Omental fat pad (tissue), 4 donors: ENCODE results near the gene YPEL1. TPM values are rescaled to one million over a fixed set of nuclear protein-coding genes. Genes with fewer than 3 reads are reported as not detected.

Experiments
- ATAC-seq: fragments of 150-250 bp; one replicate; pipeline ENCODE4 v1.9.1; 2016; ENCODE audit warnings: mild to moderate bottlenecking, moderate library complexity; ENCODE audit not compliant: low FRiP score
- DNase-seq: peaks from one replicate; pipeline ENCODE4 v3.0.0-alpha.2; 2019; ENCODE audit warnings: low spot score
- total RNA-seq, 4 donors: library from RNA; depleted of rRNA; stranded (reverse); fragments of >200 nt; gene quantifications; one replicate each; pipeline ENCODE4 v1.1.0, GENCODE V29; 2016
- TF ChIP-seq, protein P1 (sequence below), 3 donors: fragments of 450-650 bp; IDR thresholded peaks; one replicate each; pipeline ENCODE4 v1.5.1; 2016 to 2017; ENCODE audit warnings: antibody characterized with exemption in 3 of 3, mild to moderate bottlenecking in 3 of 3, moderate library complexity in 2 of 3

Gene YPEL1
- total RNA-seq, 4 donors from 2014 or later, result 2.0 to 5.4 (median 3.7) TPM

DNA sequence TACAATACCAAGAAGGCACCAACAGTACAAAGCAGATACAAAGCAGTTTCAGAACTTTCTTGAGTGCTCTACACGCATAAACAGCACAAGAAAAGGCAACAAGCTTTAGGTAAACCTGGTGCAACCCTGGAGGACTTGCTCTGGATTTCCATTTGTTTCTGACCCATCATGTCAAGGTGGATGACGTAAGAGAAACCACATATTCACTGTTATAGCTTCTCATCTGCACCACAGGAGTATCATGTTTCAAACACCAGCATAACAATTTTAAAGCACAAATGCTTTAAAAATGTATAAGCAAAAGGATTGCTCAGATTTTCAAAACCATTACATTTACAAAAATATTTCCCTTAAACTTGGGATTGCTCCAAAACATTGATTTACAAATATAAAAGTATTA lies 25.0 kb upstream of the YPEL1 start:
- ATAC-seq, result no peak
- DNase-seq, result no peak
- TF ChIP-seq, protein P1, sequence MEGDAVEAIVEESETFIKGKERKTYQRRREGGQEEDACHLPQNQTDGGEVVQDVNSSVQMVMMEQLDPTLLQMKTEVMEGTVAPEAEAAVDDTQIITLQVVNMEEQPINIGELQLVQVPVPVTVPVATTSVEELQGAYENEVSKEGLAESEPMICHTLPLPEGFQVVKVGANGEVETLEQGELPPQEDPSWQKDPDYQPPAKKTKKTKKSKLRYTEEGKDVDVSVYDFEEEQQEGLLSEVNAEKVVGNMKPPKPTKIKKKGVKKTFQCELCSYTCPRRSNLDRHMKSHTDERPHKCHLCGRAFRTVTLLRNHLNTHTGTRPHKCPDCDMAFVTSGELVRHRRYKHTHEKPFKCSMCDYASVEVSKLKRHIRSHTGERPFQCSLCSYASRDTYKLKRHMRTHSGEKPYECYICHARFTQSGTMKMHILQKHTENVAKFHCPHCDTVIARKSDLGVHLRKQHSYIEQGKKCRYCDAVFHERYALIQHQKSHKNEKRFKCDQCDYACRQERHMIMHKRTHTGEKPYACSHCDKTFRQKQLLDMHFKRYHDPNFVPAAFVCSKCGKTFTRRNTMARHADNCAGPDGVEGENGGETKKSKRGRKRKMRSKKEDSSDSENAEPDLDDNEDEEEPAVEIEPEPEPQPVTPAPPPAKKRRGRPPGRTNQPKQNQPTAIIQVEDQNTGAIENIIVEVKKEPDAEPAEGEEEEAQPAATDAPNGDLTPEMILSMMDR (IDR thresholded peaks at IDR 0.05), result no peak

DNA sequence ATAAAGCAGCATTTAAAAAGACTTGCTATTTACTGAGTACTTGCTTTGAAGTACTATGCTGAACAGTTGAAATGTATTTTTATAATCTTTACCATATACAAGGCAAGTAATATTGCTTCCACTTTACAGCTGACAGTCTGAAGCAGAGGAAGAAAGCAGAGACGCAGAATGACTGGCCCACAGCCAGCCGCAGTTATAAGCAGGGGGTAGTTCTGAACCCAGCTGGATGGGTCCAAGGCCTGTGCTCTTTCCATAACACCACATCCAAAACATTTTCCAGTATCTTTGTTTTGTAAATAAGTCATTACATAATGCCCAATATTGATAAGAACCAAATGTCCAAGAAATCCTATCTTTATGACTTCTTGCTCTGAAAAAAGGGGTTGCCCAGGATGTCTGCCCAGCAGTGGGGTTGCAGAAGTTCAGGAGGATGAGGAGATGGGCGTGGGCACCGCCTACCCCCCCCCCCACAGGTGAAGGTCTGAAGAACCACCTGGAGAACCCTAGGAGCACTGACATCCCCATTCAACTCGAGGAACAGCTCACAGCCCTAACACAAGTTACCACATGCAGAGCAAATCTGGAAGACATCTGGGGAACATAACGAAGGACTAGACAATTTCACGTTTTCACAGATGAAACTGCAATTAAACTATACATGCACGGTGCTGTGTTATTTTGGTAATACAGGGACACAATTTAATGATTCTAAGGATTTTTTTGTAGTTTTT lies 24.2 kb upstream of the YPEL1 start:
- TF ChIP-seq, protein P1 (IDR thresholded peaks at IDR 0.05), result no peak
- ATAC-seq, result no peak

DNA sequence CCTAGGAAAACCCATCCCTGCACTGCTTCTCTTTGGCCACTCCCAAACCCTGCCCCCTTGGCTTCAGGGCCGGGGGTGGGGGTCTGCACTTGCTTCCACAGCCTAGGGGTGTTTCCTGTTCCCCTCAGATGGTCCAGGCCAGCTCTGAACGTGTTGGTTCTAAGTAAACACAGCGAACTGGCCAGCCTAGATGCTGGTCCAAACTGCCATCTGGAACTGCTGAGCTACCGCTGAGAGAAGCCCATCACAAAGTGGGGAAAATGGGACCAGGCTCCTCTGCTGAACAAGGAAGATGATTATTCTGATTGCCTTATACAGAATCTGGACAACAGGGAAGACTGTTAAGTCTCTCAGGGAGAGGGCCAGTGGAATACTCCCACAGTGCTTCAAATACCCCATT lies 23.5 kb upstream of the YPEL1 start:
- TF ChIP-seq, protein P1 (IDR thresholded peaks at IDR 0.05), result no peak
- ATAC-seq (no peak), DNase-seq (no peak)

More for the DNA sequence above, 24.2 kb upstream of the YPEL1 start:
- DNase-seq, result no peak

DNA sequence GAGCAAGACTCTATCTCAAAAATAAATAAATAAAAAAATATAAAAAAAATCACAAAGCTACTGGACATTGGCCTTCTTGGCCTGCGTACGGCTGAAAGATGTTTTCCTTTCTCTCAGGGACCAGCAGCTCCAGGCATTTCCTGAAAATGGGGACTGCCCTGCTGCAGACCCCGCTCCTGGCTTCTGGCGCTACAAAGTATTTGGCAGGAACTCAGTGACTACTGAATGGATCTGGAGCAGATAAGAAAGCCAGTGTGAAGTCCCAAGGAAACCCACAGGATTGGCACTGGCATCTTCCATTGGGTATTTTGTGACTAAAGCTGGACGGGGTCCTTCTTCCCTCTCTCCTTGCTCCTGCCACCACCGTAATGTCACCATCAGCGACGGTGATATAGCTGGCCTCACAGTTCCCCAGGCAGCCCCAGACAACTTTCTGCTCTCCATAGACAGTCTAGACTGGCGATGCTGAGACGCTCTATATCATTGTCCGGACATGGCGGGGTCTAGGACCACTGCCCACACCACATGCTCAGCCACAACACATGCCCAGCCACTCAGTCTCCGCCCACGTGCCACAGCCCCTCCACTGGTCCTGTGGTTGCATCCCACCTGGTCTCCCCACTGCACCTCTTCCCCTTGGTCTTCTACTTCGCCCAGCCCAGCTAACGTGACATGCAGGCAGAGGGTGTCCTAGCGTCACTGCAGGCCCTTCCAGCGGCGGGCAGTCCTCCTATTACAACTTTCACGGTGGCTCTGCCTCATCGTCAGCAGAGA lies 22.7 kb upstream of the YPEL1 start:
- DNase-seq (no peak), ATAC-seq (no peak)
- TF ChIP-seq, protein P1 (IDR thresholded peaks at IDR 0.05), result no peak

DNA sequence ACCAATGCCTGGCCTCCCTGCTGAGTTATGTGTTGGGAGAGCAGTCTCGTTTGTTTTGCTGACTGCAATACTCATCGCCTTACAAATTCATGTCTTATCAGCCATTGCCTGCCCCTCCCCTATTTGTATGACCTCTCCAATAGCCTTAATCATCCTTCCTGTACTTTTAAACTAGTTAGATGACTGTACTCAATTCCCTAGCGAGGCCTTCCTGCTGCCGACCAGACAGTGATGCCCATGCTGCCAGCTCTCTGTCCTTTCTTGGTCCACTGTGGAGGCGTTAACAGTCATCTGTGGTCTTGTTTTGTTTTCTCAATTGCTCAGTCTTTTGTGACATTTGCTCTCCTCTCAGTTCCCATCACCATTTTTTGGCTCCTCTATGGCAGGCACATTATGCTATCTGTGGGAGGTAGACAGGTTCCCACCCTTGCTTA lies 20.3 kb upstream of the YPEL1 start:
- no peak for DNase-seq
- TF ChIP-seq, protein P1 (IDR thresholded peaks at IDR 0.05), result no peak
- peak; percentile 79 for ATAC-seq

DNA sequence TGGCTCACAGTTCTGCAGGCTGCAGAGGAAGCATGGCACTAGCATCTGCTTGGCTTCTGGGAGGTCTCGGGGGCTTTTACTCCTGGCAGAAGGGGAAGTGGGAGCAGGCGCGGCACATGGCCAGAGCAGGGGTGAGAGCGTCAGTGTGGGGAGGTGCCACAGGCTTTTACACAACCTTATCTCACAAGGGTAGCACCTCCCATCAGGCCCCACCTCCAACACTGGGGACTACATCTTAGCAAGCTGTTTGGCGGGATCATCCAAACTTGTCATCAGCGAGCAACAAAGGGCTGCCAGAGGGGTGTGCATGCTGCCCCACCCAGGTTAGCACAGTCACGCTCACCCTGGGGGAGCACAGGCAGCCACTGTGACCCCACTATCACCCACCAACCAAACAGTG lies 18.9 kb upstream of the YPEL1 start:
- no peak for ATAC-seq
- TF ChIP-seq, protein P1 (IDR thresholded peaks at IDR 0.05), result no peak

More for the DNA sequence above, 18.9 kb upstream of the YPEL1 start:
- DNase-seq, result no peak
